ENCODE data around the gene PGS1.

DNA sequence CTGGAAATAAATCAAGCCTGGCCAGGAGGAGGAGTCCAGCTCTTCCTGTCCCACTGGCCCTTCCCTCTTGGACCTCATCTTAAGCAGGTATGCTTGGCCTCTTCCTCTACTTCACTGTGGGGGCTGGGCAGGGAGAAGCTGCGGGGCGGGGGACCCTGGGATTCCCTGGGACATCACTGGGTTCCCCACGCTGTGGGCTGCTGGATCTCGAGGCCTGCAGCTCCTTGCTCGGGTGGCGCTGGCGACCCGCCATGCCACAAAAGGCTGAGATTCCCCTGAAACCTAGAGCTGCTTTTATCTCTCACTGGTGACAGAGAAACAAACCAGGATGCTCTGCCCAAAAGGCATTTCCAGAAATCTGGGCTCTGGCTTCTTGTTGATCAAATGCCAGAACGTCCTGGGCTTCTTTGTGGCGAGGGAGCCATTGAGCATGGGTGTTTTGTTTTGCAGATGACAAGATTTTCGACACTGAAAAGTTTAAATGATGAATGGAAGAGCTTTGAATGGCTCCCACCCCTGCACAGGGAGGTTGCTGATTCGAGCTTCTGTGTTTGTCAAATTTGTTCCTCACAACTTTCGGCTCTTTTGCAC is 8.6 kb upstream of the PGS1 start:
- TF ChIP-seq, protein P1, sequence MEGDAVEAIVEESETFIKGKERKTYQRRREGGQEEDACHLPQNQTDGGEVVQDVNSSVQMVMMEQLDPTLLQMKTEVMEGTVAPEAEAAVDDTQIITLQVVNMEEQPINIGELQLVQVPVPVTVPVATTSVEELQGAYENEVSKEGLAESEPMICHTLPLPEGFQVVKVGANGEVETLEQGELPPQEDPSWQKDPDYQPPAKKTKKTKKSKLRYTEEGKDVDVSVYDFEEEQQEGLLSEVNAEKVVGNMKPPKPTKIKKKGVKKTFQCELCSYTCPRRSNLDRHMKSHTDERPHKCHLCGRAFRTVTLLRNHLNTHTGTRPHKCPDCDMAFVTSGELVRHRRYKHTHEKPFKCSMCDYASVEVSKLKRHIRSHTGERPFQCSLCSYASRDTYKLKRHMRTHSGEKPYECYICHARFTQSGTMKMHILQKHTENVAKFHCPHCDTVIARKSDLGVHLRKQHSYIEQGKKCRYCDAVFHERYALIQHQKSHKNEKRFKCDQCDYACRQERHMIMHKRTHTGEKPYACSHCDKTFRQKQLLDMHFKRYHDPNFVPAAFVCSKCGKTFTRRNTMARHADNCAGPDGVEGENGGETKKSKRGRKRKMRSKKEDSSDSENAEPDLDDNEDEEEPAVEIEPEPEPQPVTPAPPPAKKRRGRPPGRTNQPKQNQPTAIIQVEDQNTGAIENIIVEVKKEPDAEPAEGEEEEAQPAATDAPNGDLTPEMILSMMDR (IDR thresholded peaks at IDR 0.05; ENCODE audit: poor library complexity) = no peak
- no peak for TF ChIP-seq EZH2 (IDR thresholded peaks at IDR 0.05; ENCODE audit: borderline replicate concordance)
